ENCODE results near the gene SLC43A2. TPM values are rescaled to one million over a fixed set of nuclear protein-coding genes. Genes with fewer than 3 reads are reported as not detected.

SLC43A2 gene
- total RNA-seq, 4 donors from 2014 or later: 3.7 to 98.9 (median 12.3) TPM

DNA sequence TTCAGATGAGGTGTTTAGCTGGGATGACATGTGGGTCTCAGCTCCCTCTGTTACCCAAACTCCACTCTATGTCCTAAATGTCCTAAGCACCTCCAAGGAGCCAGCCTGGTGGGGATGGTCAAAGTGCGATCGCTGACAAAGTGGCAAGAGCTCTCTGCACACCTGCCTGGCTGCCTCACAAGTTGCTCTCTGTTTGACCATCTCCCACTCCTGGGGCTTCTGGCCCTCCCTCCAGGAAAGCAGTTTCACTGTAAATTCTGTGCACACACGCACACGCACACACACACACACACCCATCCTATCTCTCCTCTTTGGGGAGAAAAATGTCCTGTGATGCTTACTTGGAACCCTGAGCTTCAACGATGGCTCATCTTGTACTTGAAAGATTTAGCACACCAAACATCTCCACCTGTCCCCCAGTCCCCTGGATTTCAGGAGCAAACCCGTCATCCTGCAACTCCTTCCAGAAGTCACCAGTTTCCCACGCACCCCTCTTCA is 67.7 kb downstream of the SLC43A2 start:
- H3K4me1 ChIP-seq: peaks cover 10 to 55% (median 37%) of the 10 kb centered on the region in 4 donors
- no peaks in the 10 kb centered on the region for H3K27me3 ChIP-seq
- H3K27ac ChIP-seq: peak overlapping the region in 3 of 4 donors; percentile 20 to 92 (median 32)
- intact Hi-C loops (cut with DNase I; ENCODE audit: low total_unique reads) (no loop called here), in situ Hi-C loops (cut with MboI; ENCODE audit: low pct_ligation_motif_present in 1 of 4, low pct_unique_long_range_greater_than_20kb in 1 of 4, low sequenced_read_pairs in 3 of 4) (no loop called here)
- no peak for DNase-seq
- no peaks in the 10 kb centered on the region for H3K36me3 ChIP-seq
- TF ChIP-seq, protein P1, sequence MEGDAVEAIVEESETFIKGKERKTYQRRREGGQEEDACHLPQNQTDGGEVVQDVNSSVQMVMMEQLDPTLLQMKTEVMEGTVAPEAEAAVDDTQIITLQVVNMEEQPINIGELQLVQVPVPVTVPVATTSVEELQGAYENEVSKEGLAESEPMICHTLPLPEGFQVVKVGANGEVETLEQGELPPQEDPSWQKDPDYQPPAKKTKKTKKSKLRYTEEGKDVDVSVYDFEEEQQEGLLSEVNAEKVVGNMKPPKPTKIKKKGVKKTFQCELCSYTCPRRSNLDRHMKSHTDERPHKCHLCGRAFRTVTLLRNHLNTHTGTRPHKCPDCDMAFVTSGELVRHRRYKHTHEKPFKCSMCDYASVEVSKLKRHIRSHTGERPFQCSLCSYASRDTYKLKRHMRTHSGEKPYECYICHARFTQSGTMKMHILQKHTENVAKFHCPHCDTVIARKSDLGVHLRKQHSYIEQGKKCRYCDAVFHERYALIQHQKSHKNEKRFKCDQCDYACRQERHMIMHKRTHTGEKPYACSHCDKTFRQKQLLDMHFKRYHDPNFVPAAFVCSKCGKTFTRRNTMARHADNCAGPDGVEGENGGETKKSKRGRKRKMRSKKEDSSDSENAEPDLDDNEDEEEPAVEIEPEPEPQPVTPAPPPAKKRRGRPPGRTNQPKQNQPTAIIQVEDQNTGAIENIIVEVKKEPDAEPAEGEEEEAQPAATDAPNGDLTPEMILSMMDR (IDR thresholded peaks at IDR 0.05): no peak
- peak overlapping the region in 1 of 4 donors; percentile 74 for H3K4me3 ChIP-seq
- H3K9me3 ChIP-seq: no peaks in the 10 kb centered on the region
- 63 to 67% methylated on average over 2 to 7 of the region's 7 CpGs for WGBS, 2 donors (ENCODE audit: low coverage in 1 of 2)

DNA sequence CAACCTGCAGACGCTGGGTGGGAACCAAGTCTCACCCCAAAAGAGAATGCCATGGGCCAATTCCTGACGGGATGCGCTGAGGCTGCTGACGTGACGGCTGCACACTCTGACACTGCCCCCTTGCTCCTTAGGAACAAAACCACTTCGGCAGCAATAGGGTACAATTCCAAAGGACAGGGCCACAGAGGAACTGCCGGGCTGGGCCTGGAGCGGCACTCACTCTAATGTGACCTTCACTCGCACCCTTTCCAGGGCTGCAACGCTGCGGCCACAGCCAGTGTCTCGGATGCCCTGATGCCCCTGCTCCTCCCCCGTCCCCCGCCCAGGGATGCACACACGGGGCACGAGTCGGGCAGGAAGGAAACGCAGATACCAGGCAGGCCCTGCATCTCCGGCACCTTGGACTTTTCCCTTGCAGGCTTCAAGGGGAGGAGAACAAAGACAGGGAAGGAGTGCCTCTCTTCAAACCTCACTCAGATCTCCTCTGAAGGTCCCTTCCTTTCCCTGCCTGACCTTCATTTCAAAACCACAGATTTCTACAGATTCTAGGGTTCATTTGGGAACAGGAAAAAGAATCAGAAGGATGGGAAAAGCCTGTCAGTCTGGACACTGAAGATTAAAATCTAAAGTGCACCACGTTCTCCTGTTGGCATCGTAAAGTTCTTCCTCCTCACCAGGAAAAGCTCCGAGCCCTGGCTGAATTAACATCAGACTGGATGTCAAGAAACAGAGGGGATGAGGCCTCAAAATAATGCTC is 68.4 kb downstream of the SLC43A2 start:
- Histone ChIP-seq H3K4me1 (peaks cover 13 to 61% (median 43%) of the 10 kb centered on the region in 4 donors), H3K36me3 (no peaks in the 10 kb centered on the region), H3K27me3 (no peaks in the 10 kb centered on the region), H3K27ac (peak overlapping the region in 3 of 4 donors; percentile 20 to 92 (median 32)), H3K9me3 (no peaks in the 10 kb centered on the region), H3K4me3 (no peak overlapping the region)
- intact Hi-C loops (cut with DNase I; ENCODE audit: low total_unique reads) (no loop called here), in situ Hi-C loops (cut with MboI; ENCODE audit: low pct_ligation_motif_present in 1 of 4, low pct_unique_long_range_greater_than_20kb in 1 of 4, low sequenced_read_pairs in 3 of 4) (no loop called here)
- peak; percentile 49 for DNase-seq
- WGBS, 2 donors (ENCODE audit: low coverage in 1 of 2): 17 to 57% methylated on average over 3 to 22 of the region's 22 CpGs
- TF ChIP-seq POLR2AphosphoS5 (IDR thresholded peaks at IDR 0.05) (peak in 1 of 3 donors; percentile 17), EP300 (IDR thresholded peaks at IDR 0.05; ENCODE audit: low read depth) (no peak), POLR2A (IDR thresholded peaks at IDR 0.05) (no peak)
- TF ChIP-seq, protein P1 (IDR thresholded peaks at IDR 0.05): no peak

DNA sequence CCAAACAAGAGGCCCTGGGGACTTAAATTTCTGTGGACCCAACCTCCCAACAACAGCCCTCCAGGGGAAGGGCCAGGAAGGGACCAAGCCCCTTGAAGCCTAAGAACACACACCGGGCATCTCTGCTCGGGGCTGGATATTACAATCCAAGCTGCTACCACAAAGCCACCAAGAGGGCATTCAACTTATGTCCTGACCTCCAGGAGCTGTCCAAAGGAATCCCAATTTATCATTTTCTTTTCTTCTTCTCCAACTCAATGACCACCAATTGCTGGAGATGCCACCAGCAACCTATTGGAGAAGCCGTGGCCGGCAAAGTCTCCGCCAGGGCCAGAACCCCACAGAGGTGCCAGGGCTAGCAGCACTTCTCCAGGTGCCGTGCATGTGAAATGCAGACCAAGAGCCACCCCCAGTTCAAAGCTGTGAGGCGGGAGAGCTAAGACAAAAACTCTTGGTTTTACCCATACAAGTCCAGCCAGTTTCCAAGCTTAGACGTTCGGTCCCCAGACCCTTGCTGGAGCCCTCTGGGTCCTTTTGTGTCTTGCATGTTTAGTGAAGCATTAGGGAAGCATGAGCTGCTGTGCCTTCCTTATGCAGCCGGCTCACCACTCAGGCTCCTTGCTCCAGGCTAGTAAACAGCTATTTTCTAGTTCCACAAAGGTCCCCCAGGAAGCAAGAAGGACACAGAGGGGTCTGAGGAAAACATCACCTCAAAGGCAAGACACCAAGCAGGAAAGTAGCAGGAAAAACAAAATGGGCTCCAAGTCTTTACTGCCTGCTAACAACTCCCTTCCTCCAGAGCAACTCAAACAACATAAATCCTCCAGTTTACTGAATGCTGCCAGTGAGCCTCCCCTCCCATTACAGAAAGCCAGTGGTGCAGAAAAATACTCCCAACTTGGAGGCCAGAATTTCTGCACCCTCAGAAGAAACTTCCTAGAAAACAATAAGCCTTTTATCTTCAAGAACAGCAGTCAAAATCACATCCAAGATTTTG is 69.3 kb downstream of the SLC43A2 start:
- no peak for DNase-seq
- peaks cover 15 to 71% (median 47%) of the 10 kb centered on the region in 4 donors for H3K4me1 ChIP-seq
- no peaks in the 10 kb centered on the region for H3K36me3 ChIP-seq
- no peak overlapping the region for H3K4me3 ChIP-seq
- no peaks in the 10 kb centered on the region for H3K27me3 ChIP-seq
- no peaks in the 10 kb centered on the region for H3K9me3 ChIP-seq
- TF ChIP-seq EP300 (IDR thresholded peaks at IDR 0.05; ENCODE audit: low read depth) (no peak), POLR2A (IDR thresholded peaks at IDR 0.05) (no peak), POLR2AphosphoS5 (IDR thresholded peaks at IDR 0.05) (no peak)
- TF ChIP-seq, protein P1 (IDR thresholded peaks at IDR 0.05): no peak
- WGBS, 2 donors (ENCODE audit: low coverage in 1 of 2): 82 to 87% methylated on average over 3 to 10 of the region's 10 CpGs
- in situ Hi-C loops (cut with MboI; ENCODE audit: low pct_ligation_motif_present in 1 of 4, low pct_unique_long_range_greater_than_20kb in 1 of 4, low sequenced_read_pairs in 3 of 4) (no loop called here), intact Hi-C loops (cut with DNase I; ENCODE audit: low total_unique reads) (no loop called here)
- peak overlapping the region in 3 of 4 donors; percentile 20 to 92 (median 32) for H3K27ac ChIP-seq

DNA sequence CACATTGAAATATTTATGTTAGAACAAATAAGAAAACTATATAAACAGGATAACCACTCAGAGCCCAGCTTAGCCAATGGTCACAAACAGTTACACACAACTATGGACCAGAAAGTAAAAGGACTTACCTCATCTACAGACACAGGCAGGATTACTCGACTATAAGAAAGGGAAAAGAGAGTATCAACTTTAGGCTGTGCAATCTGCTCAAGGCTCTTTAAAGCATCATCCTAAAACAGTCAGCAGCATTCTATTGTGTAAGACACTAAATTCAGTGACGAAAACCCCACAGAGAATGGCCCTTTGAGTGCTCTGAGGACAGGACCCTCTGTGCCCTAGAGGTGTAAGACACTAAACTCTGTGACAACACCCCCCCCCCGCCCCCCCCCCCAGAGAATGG is 70.2 kb downstream of the SLC43A2 start:
- Histone ChIP-seq H3K9me3 (no peaks in the 10 kb centered on the region), H3K27me3 (no peaks in the 10 kb centered on the region), H3K36me3 (no peaks in the 10 kb centered on the region), H3K4me3 (no peak overlapping the region), H3K4me1 (peaks cover 15 to 70% (median 47%) of the 10 kb centered on the region in 4 donors), H3K27ac (peak overlapping the region in 1 of 4 donors; percentile 27)
- in situ Hi-C loops (cut with MboI; ENCODE audit: low pct_ligation_motif_present in 1 of 4, low pct_unique_long_range_greater_than_20kb in 1 of 4, low sequenced_read_pairs in 3 of 4) (no loop called here), intact Hi-C loops (cut with DNase I; ENCODE audit: low total_unique reads) (no loop called here)
- TF ChIP-seq POLR2AphosphoS5 (IDR thresholded peaks at IDR 0.05): no peak
- no peak for TF ChIP-seq EP300 (IDR thresholded peaks at IDR 0.05; ENCODE audit: low read depth)
- TF ChIP-seq POLR2A (IDR thresholded peaks at IDR 0.05): no peak
- TF ChIP-seq, protein P1 (IDR thresholded peaks at IDR 0.05): no peak
- 71 to 83% methylated on average over 2 of the region's 3 CpGs for WGBS, 2 donors (ENCODE audit: low coverage in 1 of 2)
- DNase-seq: no peak

Measured in transverse colon (tissue), 4 donors.